Osteoblast (primary cell): ENCODE measurements around the gene AMN. TPM values are rescaled to one million over a fixed set of nuclear protein-coding genes. Genes with fewer than 3 reads are reported as not detected.

Source experiments
- DNase-seq: peaks from one replicate; pipeline ENCODE4 v3.0.0; 2011; ENCODE audit warnings: low spot score, mixed read lengths; ENCODE audit not compliant: insufficient read length; ENCODE audit errors: missing footprints
- H2AFZ ChIP-seq: 2 replicates; pipeline ENCODE4 v1.6.0; 2011; ENCODE audit warnings: mild to moderate bottlenecking, low read length
- H3K27ac ChIP-seq: 2 replicates; pipeline ENCODE4 v1.5.1; 2011; ENCODE audit warnings: mild to moderate bottlenecking, low read depth, low read length, moderate library complexity
- H3K27me3 ChIP-seq: 2 replicates; pipeline ENCODE4 v1.6.0; 2012; ENCODE audit warnings: mild to moderate bottlenecking, control low read depth, inconsistent platforms, low read length, moderate library complexity; ENCODE audit not compliant: insufficient read depth
- H3K36me3 ChIP-seq: 2 replicates; pipeline ENCODE4 v1.5.1; 2011; ENCODE audit warnings: mild to moderate bottlenecking, low read length, control low read depth, moderate library complexity; ENCODE audit not compliant: insufficient read depth
- H3K4me1 ChIP-seq: 2 replicates; pipeline ENCODE4 v1.5.1; 2011; ENCODE audit warnings: mild to moderate bottlenecking, low read length, control low read depth, moderate library complexity; ENCODE audit not compliant: insufficient read depth
- H3K4me2 ChIP-seq: 2 replicates; pipeline ENCODE4 v1.6.0; 2011; ENCODE audit warnings: mild to moderate bottlenecking, low read length; ENCODE audit not compliant: insufficient read depth
- H3K4me3 ChIP-seq: fragments of 200-600 bp; sonication (generic); 3 replicates; pipeline ENCODE4 v1.5.1; 2012; ENCODE audit warnings: mild to moderate bottlenecking, low read length, inconsistent platforms; ENCODE audit not compliant: insufficient read depth
- H3K79me2 ChIP-seq: 2 replicates; pipeline ENCODE4 v1.6.0; 2012; ENCODE audit warnings: mild to moderate bottlenecking, low read length, control low read depth, inconsistent platforms; ENCODE audit not compliant: insufficient read depth
- H3K9me3 ChIP-seq: 2 replicates; pipeline ENCODE4 v1.5.1; 2011; ENCODE audit warnings: low read depth, low read length, control low read depth
- H4K20me1 ChIP-seq: 2 replicates; pipeline ENCODE4 v1.6.0; 2012; ENCODE audit warnings: mild to moderate bottlenecking, low read length, control low read depth; ENCODE audit not compliant: insufficient read depth
- CTCF ChIP-seq: IDR thresholded peaks from 2 replicates; pipeline ENCODE4 v1.5.1; 2011; ENCODE audit warnings: mild to moderate bottlenecking, low read depth, low read length, moderate library complexity; ENCODE audit errors: extremely low read depth
- total RNA-seq: library from RNA; depleted of rRNA; stranded (reverse); fragments of >200 nt; gene quantifications from 2 replicates; pipeline ENCODE4 v1.2.3, GENCODE V29; 2012

AMN gene
- total RNA-seq, 1 donor: under 0.01 TPM

GRCh38 chr14:102966681-102967505 lies 44.4 kb downstream of the AMN start:
- peaks cover 2% of the 10 kb centered on the region for H3K79me2 ChIP-seq
- no peak overlapping the region for H2AFZ ChIP-seq
- no peak overlapping the region for H3K27ac ChIP-seq
- H3K4me2 ChIP-seq: no peak overlapping the region
- no peak for TF ChIP-seq CTCF
- no peaks in the 10 kb centered on the region for H3K27me3 ChIP-seq
- H4K20me1 ChIP-seq: no peaks in the 10 kb centered on the region
- no peak for DNase-seq
- no peak overlapping the region for H3K4me3 ChIP-seq
- H3K4me1 ChIP-seq: no peaks in the 10 kb centered on the region
- no peaks in the 10 kb centered on the region for H3K9me3 ChIP-seq
- H3K36me3 ChIP-seq: peaks cover 97% of the 10 kb centered on the region

- H3K79me2 ChIP-seq: peaks cover 4% of the 10 kb centered on the region
- no peak overlapping the region for H2AFZ ChIP-seq
- peaks cover 95% of the 10 kb centered on the region for H3K36me3 ChIP-seq
- no peaks in the 10 kb centered on the region for H3K4me1 ChIP-seq
- no peaks in the 10 kb centered on the region for H3K9me3 ChIP-seq
- H4K20me1 ChIP-seq: no peaks in the 10 kb centered on the region
- no peak for DNase-seq
- no peaks in the 10 kb centered on the region for H3K27me3 ChIP-seq
- H3K4me3 ChIP-seq: no peak overlapping the region
- no peak overlapping the region for H3K4me2 ChIP-seq
- no peak overlapping the region for H3K27ac ChIP-seq
- TF ChIP-seq CTCF: no peak
Observed at GRCh38 chr14:102967506-102967795, 45.0 kb downstream of the AMN start.

GRCh38 chr14:102968306-102968705 lies 45.8 kb downstream of the AMN start:
- Histone ChIP-seq H3K27me3 (no peaks in the 10 kb centered on the region), H3K9me3 (no peaks in the 10 kb centered on the region), H3K4me2 (no peak overlapping the region), H3K36me3 (peaks cover 94% of the 10 kb centered on the region), H2AFZ (no peak overlapping the region), H3K27ac (no peak overlapping the region), H3K4me3 (no peak overlapping the region), H4K20me1 (no peaks in the 10 kb centered on the region), H3K4me1 (no peaks in the 10 kb centered on the region), H3K79me2 (peaks cover 6% of the 10 kb centered on the region)
- DNase-seq: no peak
- TF ChIP-seq CTCF: no peak

GRCh38 chr14:102969060-102969791 lies 46.8 kb downstream of the AMN start:
- no peak for DNase-seq
- Histone ChIP-seq H3K36me3 (peaks cover 94% of the 10 kb centered on the region), H3K27me3 (no peaks in the 10 kb centered on the region)

More at GRCh38 chr14:102969060-102969791, 46.8 kb downstream of the AMN start:
- no peaks in the 10 kb centered on the region for H3K9me3 ChIP-seq
- no peak for TF ChIP-seq CTCF
- H4K20me1 ChIP-seq: no peaks in the 10 kb centered on the region
- no peak overlapping the region for H3K27ac ChIP-seq
- H3K4me3 ChIP-seq: no peak overlapping the region
- no peaks in the 10 kb centered on the region for H3K4me1 ChIP-seq
- H2AFZ ChIP-seq: no peak overlapping the region
- peaks cover 6% of the 10 kb centered on the region for H3K79me2 ChIP-seq
- no peak overlapping the region for H3K4me2 ChIP-seq
